Muscle of arm (tissue), 14 donors: ENCODE results near the gene MRPL22. TPM values are rescaled to one million over a fixed set of nuclear protein-coding genes. Genes with fewer than 3 reads are reported as not detected.
"Not testable (repeated sequence)": the region's sequence is repeated elsewhere in the genome, so short reads cannot be mapped to it uniquely, and the experiment has no call there.

ENCODE experiments used
- DNase-seq: peaks from one replicate; pipeline ENCODE4 v3.0.0-alpha.2; 2013
- long read RNA-seq, 11 donors: transcript quantifications; one replicate each; lab custom pipeline, GENCODE V29; 2026
- polyA plus RNA-seq, 12 donors: library from polyadenylated mRNA; unstranded; fragments of 120-200 nt; gene quantifications; one replicate each; pipeline ENCODE4 v1.2.1, GENCODE V29; 2013; ENCODE audit not compliant: insufficient read length in 12 of 12

MRPL22 gene
- polyA plus RNA-seq = 10 to 100 TPM in 11 of 12 donors, not detected in 1; 28.2 to 40.4 (median 34.7) TPM
- long read RNA-seq, donor 1, transcript MRPL22-207 (7 exons, 3,176 nt) = major isoform, 47 of 63 reads
- long read RNA-seq, donor 1, transcript MRPL22-201 (6 exons, 3,035 nt) = minor isoform, 5 of 63 reads
- long read RNA-seq, donor 1, partial matches to known transcripts = 8 of 63 reads
- long read RNA-seq, donor 1, other reads (novel, unspliced or antisense) = 0 of 63 reads
- long read RNA-seq, donor 2, transcript MRPL22-201 (6 exons, 3,035 nt) = minor isoform, 9 of 50 reads
- long read RNA-seq, donor 2, transcript MRPL22-207 (7 exons, 3,176 nt) = major isoform, 31 of 50 reads
- long read RNA-seq, donor 2, partial matches to known transcripts = 6 of 50 reads
- long read RNA-seq, donor 2, other reads (novel, unspliced or antisense) = 0 of 50 reads
- long read RNA-seq, donor 3, transcript MRPL22-207 (7 exons, 3,176 nt) = major isoform, 12 of 22 reads
- long read RNA-seq, donor 3, partial matches to known transcripts = 0 of 22 reads
- long read RNA-seq, donor 3, other reads (novel, unspliced or antisense) = 0 of 22 reads
- long read RNA-seq, donor 4, transcript MRPL22-207 (7 exons, 3,176 nt) = major isoform, 8 of 13 reads
- long read RNA-seq, donor 4, partial matches to known transcripts = 0 of 13 reads
- long read RNA-seq, donor 4, other reads (novel, unspliced or antisense) = 0 of 13 reads
- long read RNA-seq, donor 5, transcript MRPL22-202 (6 exons, 784 nt) = minor isoform, 5 of 66 reads
- long read RNA-seq, donor 5, transcript MRPL22-207 (7 exons, 3,176 nt) = major isoform, 39 of 66 reads
- long read RNA-seq, donor 5, transcript MRPL22-201 (6 exons, 3,035 nt) = minor isoform, 12 of 66 reads
- long read RNA-seq, donor 5, partial matches to known transcripts = 8 of 66 reads
- long read RNA-seq, donor 5, other reads (novel, unspliced or antisense) = 0 of 66 reads
- long read RNA-seq, donor 6, transcript MRPL22-207 (7 exons, 3,176 nt) = major isoform, 19 of 29 reads
- long read RNA-seq, donor 6, partial matches to known transcripts = 0 of 29 reads
- long read RNA-seq, donor 6, other reads (novel, unspliced or antisense) = 0 of 29 reads
- long read RNA-seq, donor 7, transcript MRPL22-207 (7 exons, 3,176 nt) = major isoform, 11 of 17 reads
- long read RNA-seq, donor 7, partial matches to known transcripts = 0 of 17 reads
- long read RNA-seq, donor 7, other reads (novel, unspliced or antisense) = 0 of 17 reads
- long read RNA-seq, donor 8, transcript MRPL22-207 (7 exons, 3,176 nt) = major isoform, 29 of 50 reads
- long read RNA-seq, donor 8, transcript MRPL22-202 (6 exons, 784 nt) = minor isoform, 9 of 50 reads
- long read RNA-seq, donor 8, transcript MRPL22-201 (6 exons, 3,035 nt) = minor isoform, 9 of 50 reads
- long read RNA-seq, donor 8, partial matches to known transcripts = 0 of 50 reads
- long read RNA-seq, donor 8, other reads (novel, unspliced or antisense) = 0 of 50 reads
- long read RNA-seq, donor 9, transcript MRPL22-207 (7 exons, 3,176 nt) = major isoform, 20 of 33 reads
- long read RNA-seq, donor 9, partial matches to known transcripts = 6 of 33 reads
- long read RNA-seq, donor 9, other reads (novel, unspliced or antisense) = 0 of 33 reads
- long read RNA-seq, donor 10, transcript MRPL22-202 (6 exons, 784 nt) = minor isoform, 6 of 47 reads
- long read RNA-seq, donor 10, transcript MRPL22-207 (7 exons, 3,176 nt) = major isoform, 33 of 47 reads
- long read RNA-seq, donor 10, partial matches to known transcripts = 5 of 47 reads
- long read RNA-seq, donor 10, other reads (novel, unspliced or antisense) = 0 of 47 reads
- long read RNA-seq, donor 11, transcript MRPL22-207 (7 exons, 3,176 nt) = major isoform, 37 of 46 reads
- long read RNA-seq, donor 11, partial matches to known transcripts = 0 of 46 reads
- long read RNA-seq, donor 11, other reads (novel, unspliced or antisense) = 0 of 46 reads

- DNase-seq = peak; percentile 95
These were observed at the start of gene MRPL22 for GRCh38 chr5:154940772-154941620. MRPL22 (plus strand) TSS chr5:154941073; CDS start chr5:154941111, 38 bp downstream.

GRCh38 chr5:154892369-154892771 lies 48.5 kb upstream of the MRPL22 start:
- DNase-seq = no peak

- no peak for DNase-seq
These were observed 47.5 kb upstream of the MRPL22 start for GRCh38 chr5:154893381-154893780.

GRCh38 chr5:154895606-154896561 lies 45.0 kb upstream of the MRPL22 start:
- DNase-seq = no peak

- DNase-seq = no peak
These were observed 44.2 kb upstream of the MRPL22 start for GRCh38 chr5:154896562-154897165.

GRCh38 chr5:154898210-154898609 lies 42.7 kb upstream of the MRPL22 start:
- peak; percentile 23 for DNase-seq

- peak; percentile 38 for DNase-seq
These were observed 41.6 kb upstream of the MRPL22 start for GRCh38 chr5:154899151-154899816.

- no peak for DNase-seq
These were observed 40.8 kb upstream of the MRPL22 start for GRCh38 chr5:154900066-154900465.

GRCh38 chr5:154901276-154901675 lies 39.6 kb upstream of the MRPL22 start:
- no peak for DNase-seq

GRCh38 chr5:154901913-154902312 lies 39.0 kb upstream of the MRPL22 start:
- DNase-seq = no peak

- DNase-seq = not testable (repeated sequence)
These were observed 35.3 kb upstream of the MRPL22 start for GRCh38 chr5:154905601-154906000.

- DNase-seq = no peak
These were observed 24.0 kb upstream of the MRPL22 start for GRCh38 chr5:154916874-154917273.

- DNase-seq = no peak
These were observed 23.1 kb upstream of the MRPL22 start for GRCh38 chr5:154917757-154918156.

GRCh38 chr5:154923441-154924430 lies 17.1 kb upstream of the MRPL22 start:
- no peak for DNase-seq

GRCh38 chr5:154933537-154933936 lies 7.3 kb upstream of the MRPL22 start:
- no peak for DNase-seq

GRCh38 chr5:154934881-154935280 lies 6.0 kb upstream of the MRPL22 start:
- no peak for DNase-seq
